Adipocyte (in vitro differentiated cells): ENCODE results near the gene OXSM.

ENCODE experiments used
- DNase-seq: peaks from one replicate; pipeline ENCODE4 v3.0.0-alpha.2; 2015; ENCODE audit warnings: low read depth
- H3K27me3 ChIP-seq: replicated peaks from 2 replicates; pipeline ENCODE4 v1.7.0; 2013; ENCODE audit warnings: mild to moderate bottlenecking, low read length, moderate library complexity; ENCODE audit not compliant: control insufficient read depth, insufficient read depth
- H3K36me3 ChIP-seq: 2 replicates; pipeline ENCODE4 v1.7.0; 2013; ENCODE audit warnings: low read length, mild to moderate bottlenecking, moderate library complexity; ENCODE audit not compliant: control insufficient read depth, insufficient read depth, severe bottlenecking
- H3K4me1 ChIP-seq: 2 replicates; pipeline ENCODE4 v1.7.0; 2013; ENCODE audit warnings: mild to moderate bottlenecking, low read length, moderate library complexity; ENCODE audit not compliant: control insufficient read depth, insufficient read depth
- H3K4me3 ChIP-seq: 2 replicates; pipeline ENCODE4 v1.7.0; 2013; ENCODE audit warnings: mild to moderate bottlenecking, low read length, moderate library complexity
- H3K9ac ChIP-seq: 2 replicates; pipeline ENCODE4 v1.7.0; 2013; ENCODE audit warnings: mild to moderate bottlenecking, low read length, moderate library complexity
- H3K9me3 ChIP-seq: 2 replicates; pipeline ENCODE4 v1.7.0; 2013; ENCODE audit warnings: mild to moderate bottlenecking, low read length, moderate library complexity; ENCODE audit not compliant: control insufficient read depth

OXSM gene

GRCh38 chr3:25789596-25790556 lies at the start of gene OXSM:
TSS of gene OXSM (plus strand) at chr3:25790090. CDS start at chr3:25791021, 931 bp downstream.
- Histone ChIP-seq H3K36me3 (peaks cover 17% of the 10 kb centered on the region), H3K9me3 (no peaks in the 10 kb centered on the region), H3K9ac (peak within 1 kb of the TSS; percentile 91), H3K27me3 (no peaks in the 10 kb centered on the region), H3K4me3 (peak within 1 kb of the TSS; percentile 94), H3K4me1 (peaks cover 21% of the 10 kb centered on the region)
- DNase-seq, result peak; percentile 98

GRCh38 chr3:25744470-25744869 lies 45.4 kb upstream of the OXSM start:
- no peak for DNase-seq
- H3K27me3 ChIP-seq, result no peaks in the 10 kb centered on the region
- peaks cover 45% of the 10 kb centered on the region for H3K36me3 ChIP-seq
- H3K9me3 ChIP-seq, result no peaks in the 10 kb centered on the region
- no peak overlapping the region for H3K4me3 ChIP-seq
- no peaks in the 10 kb centered on the region for H3K4me1 ChIP-seq
- no peak overlapping the region for H3K9ac ChIP-seq

- Histone ChIP-seq H3K9me3 (no peaks in the 10 kb centered on the region), H3K36me3 (peaks cover 62% of the 10 kb centered on the region), H3K4me1 (no peaks in the 10 kb centered on the region), H3K9ac (no peak overlapping the region), H3K4me3 (no peak overlapping the region), H3K27me3 (no peaks in the 10 kb centered on the region)
- DNase-seq, result no peak
Measured at GRCh38 chr3:25747033-25747432, 42.9 kb upstream of the OXSM start.

- H3K9ac ChIP-seq, result no peak overlapping the region
- no peak overlapping the region for H3K4me3 ChIP-seq
Measured at GRCh38 chr3:25748189-25748588, 41.7 kb upstream of the OXSM start.

GRCh38 chr3:25749031-25749581 lies 40.8 kb upstream of the OXSM start:
- no peak for DNase-seq

More at GRCh38 chr3:25748189-25748588, 41.7 kb upstream of the OXSM start:
- Histone ChIP-seq H3K4me1 (no peaks in the 10 kb centered on the region), H3K36me3 (peaks cover 57% of the 10 kb centered on the region), H3K9me3 (no peaks in the 10 kb centered on the region), H3K27me3 (no peaks in the 10 kb centered on the region)
- no peak for DNase-seq

GRCh38 chr3:25751048-25751447 lies 38.8 kb upstream of the OXSM start:
- no peaks in the 10 kb centered on the region for H3K27me3 ChIP-seq
- no peak overlapping the region for H3K9ac ChIP-seq
- H3K36me3 ChIP-seq, result peaks cover 47% of the 10 kb centered on the region
- no peak for DNase-seq
- no peaks in the 10 kb centered on the region for H3K4me1 ChIP-seq
- no peaks in the 10 kb centered on the region for H3K9me3 ChIP-seq
- no peak overlapping the region for H3K4me3 ChIP-seq

More at GRCh38 chr3:25749031-25749581, 40.8 kb upstream of the OXSM start:
- no peaks in the 10 kb centered on the region for H3K27me3 ChIP-seq
- peaks cover 57% of the 10 kb centered on the region for H3K36me3 ChIP-seq
- H3K4me3 ChIP-seq, result no peak overlapping the region
- no peaks in the 10 kb centered on the region for H3K9me3 ChIP-seq
- no peak overlapping the region for H3K9ac ChIP-seq
- no peaks in the 10 kb centered on the region for H3K4me1 ChIP-seq

GRCh38 chr3:25751725-25752124 lies 38.2 kb upstream of the OXSM start:
- H3K27me3 ChIP-seq, result no peaks in the 10 kb centered on the region
- no peak for DNase-seq
- H3K9ac ChIP-seq, result no peak overlapping the region
- no peaks in the 10 kb centered on the region for H3K4me1 ChIP-seq
- H3K9me3 ChIP-seq, result no peaks in the 10 kb centered on the region
- H3K4me3 ChIP-seq, result no peak overlapping the region
- peaks cover 46% of the 10 kb centered on the region for H3K36me3 ChIP-seq

GRCh38 chr3:25768851-25769250 lies 21.0 kb upstream of the OXSM start:
- Histone ChIP-seq H3K9me3 (peaks cover 4% of the 10 kb centered on the region), H3K4me1 (no peaks in the 10 kb centered on the region)

GRCh38 chr3:25775936-25776335 lies 14.0 kb upstream of the OXSM start:
- H3K9me3 ChIP-seq, result peaks cover 4% of the 10 kb centered on the region
- H3K9ac ChIP-seq, result no peak overlapping the region
- H3K4me1 ChIP-seq, result peaks cover 3% of the 10 kb centered on the region
- H3K36me3 ChIP-seq, result peaks cover 47% of the 10 kb centered on the region
- DNase-seq, result no peak
- H3K27me3 ChIP-seq, result no peaks in the 10 kb centered on the region
- no peak overlapping the region for H3K4me3 ChIP-seq

More at GRCh38 chr3:25768851-25769250, 21.0 kb upstream of the OXSM start:
- Histone ChIP-seq H3K4me3 (no peak overlapping the region), H3K27me3 (no peaks in the 10 kb centered on the region), H3K36me3 (peaks cover 11% of the 10 kb centered on the region), H3K9ac (no peak overlapping the region)
- no peak for DNase-seq

- no peak overlapping the region for H3K4me3 ChIP-seq
- no peaks in the 10 kb centered on the region for H3K27me3 ChIP-seq
- H3K4me1 ChIP-seq, result peaks cover 22% of the 10 kb centered on the region
- no peaks in the 10 kb centered on the region for H3K9me3 ChIP-seq
- peaks cover 29% of the 10 kb centered on the region for H3K36me3 ChIP-seq
- DNase-seq, result no peak
- no peak overlapping the region for H3K9ac ChIP-seq
Measured at GRCh38 chr3:25780618-25781017, 9.3 kb upstream of the OXSM start.

- no peaks in the 10 kb centered on the region for H3K27me3 ChIP-seq
- no peak overlapping the region for H3K9ac ChIP-seq
- no peaks in the 10 kb centered on the region for H3K9me3 ChIP-seq
- DNase-seq, result no peak
- H3K36me3 ChIP-seq, result peaks cover 22% of the 10 kb centered on the region
- H3K4me3 ChIP-seq, result no peak overlapping the region
- peaks cover 22% of the 10 kb centered on the region for H3K4me1 ChIP-seq
Measured at GRCh38 chr3:25781145-25781757, 8.6 kb upstream of the OXSM start.
